NOMO-1 (cell line): ENCODE data around the gene GPR137.
A peak's percentile ranks its signal among the peaks of the same experiment; 100 is the strongest.

Experiments
- DNase-seq, 2 experiments: peaks; one replicate each; lab custom pipeline; 2025; ENCODE audit not compliant: unreplicated experiment in 2 of 2; lab: John Stamatoyannopoulos, UW

The GPR137 gene

GRCh38 chr11:64263021-64263946, 22.4 kb upstream of the GPR137 start:
- no peak for DNase-seq

DNA sequence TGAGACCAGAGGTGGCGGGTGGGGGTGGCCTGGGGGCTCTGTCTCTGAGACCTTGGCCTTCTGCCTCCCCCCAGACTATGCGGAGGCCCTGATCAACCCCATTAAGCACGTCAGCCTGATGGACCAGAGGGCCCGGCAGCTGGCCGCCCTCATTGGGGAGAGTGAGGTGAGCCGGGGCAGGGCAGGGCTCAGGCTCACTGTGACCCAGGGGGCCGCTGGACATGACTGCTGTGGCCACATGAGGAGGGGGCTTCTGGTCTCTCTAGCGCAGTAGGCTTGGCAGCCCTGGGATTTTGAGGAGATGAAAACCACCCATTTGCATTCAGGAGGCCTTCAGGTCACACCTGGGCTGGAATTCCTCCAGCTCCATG, 21.7 kb upstream of the GPR137 start:
- DNase-seq, result no peak

DNA sequence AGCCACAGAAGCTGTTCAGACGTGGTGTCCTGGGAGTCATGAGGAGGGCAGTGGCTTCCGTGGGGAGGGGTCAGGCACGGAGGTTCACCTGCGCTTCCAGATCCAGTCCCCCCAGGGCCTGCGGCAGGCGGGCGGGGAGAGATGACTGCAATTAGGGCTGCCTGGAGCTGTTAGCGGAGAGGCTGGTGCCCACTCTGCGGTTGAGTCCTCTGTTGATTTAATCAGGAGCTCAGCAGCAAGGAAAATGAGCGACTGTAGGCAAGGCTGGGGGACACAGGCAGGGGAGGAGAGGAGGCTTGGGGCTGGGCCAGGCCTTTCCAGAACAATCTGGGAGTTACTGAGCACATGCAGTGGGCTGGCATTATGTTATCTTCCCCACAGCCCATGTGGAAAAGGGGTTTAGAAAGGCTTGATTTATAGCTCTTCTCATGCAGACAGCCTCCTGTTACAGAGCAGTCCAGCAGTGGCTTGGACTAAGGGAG, 21.2 kb upstream of the GPR137 start:
- no peak for DNase-seq

DNA sequence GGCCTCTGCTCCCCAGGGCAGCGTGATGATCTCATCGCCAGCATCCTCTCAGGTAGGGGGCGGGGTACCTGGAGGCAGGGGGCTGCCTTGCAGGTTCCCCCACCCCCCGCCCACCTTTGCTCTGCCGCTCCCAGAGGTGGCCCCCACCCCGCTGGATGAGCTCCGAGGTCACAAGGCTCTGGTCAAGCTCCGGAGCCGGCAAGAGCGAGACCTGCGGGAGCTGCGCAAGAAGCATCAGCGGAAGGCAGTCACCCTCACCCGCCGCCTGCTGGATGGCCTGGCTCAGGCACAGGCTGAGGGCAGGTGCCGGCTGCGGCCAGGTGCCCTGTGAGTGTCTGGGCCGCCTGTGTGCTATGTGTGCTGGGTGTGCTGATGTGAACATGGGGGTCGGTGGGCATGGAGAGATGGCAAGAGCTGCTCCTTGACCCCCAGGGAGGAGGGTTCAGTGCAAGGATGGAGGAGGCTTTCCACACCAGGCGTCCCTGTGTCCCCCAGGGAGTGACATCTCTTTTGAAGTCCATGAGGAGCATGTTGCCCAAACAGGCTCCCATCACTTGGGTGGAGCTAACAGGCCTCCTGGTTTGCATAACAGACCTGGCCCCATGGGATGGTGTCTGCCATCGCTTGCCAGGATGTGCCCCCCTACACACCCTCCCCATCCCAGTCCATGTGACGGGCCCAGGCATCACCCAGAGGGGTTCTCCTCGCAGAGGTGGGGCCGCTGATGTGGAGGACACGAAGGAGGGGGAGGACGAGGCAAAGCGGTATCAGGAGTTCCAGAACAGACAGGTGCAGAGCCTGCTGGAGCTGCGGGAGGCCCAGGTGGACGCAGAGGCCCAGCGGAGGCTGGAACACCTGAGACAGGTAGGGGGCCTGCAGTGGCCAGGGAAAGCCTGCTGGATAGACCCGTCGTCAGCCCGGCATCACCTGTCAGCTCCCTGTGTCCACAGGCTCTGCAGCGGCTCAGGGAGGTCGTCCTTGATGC, 20.2 kb upstream of the GPR137 start:
- DNase-seq, result no peak

DNA sequence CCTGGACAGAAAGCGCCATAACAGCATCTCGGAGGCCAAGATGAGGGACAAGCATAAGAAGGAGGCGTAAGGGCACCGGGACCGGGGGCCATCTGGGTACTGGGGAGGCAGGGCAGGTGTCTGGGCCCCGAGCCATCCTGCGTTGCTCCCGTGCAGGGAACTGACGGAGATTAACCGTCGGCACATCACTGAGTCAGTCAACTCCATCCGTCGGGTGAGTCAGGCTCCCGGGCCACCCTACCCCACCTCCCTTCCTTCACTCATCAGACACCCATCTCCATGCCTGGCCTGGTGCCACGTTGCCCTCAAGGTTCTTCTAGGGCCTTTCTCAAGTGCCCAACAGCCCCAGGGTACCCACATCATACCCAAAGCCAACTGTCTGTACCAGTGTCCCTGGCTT, 19.3 kb upstream of the GPR137 start:
- DNase-seq, result no peak

DNA sequence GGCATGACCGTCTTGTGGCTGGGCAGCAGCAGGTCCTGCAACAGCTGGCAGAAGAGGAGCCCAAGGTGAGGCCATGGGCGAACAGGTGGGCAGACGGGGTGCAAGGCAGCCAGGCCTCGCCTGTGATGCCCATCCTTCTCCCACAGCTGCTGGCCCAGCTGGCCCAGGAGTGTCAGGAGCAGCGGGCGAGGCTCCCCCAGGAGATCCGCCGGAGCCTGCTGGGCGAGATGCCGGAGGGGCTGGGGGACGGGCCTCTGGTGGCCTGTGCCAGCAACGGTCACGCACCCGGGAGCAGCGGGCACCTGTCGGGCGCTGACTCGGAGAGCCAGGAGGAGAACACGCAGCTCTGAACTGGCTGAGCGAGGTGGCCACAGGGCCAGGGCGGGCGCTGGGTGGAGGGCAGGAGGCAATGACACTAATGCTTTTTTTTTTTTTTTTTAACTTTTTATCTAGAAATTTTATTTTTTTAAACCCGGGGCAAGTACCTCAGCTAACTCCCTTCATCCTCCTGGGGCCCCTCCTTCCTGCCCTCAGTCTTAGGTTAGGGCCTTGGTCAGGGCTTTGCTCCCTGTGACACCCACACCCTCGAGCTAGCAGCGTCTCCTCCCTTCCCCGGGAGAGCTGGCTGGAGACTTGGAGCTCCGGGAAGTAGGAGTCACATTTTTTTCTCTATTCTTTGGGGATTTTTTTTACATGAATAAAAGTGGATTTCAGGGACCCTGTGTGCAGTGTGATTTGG, 18.3 kb upstream of the GPR137 start:
- DNase-seq, result no peak

DNA sequence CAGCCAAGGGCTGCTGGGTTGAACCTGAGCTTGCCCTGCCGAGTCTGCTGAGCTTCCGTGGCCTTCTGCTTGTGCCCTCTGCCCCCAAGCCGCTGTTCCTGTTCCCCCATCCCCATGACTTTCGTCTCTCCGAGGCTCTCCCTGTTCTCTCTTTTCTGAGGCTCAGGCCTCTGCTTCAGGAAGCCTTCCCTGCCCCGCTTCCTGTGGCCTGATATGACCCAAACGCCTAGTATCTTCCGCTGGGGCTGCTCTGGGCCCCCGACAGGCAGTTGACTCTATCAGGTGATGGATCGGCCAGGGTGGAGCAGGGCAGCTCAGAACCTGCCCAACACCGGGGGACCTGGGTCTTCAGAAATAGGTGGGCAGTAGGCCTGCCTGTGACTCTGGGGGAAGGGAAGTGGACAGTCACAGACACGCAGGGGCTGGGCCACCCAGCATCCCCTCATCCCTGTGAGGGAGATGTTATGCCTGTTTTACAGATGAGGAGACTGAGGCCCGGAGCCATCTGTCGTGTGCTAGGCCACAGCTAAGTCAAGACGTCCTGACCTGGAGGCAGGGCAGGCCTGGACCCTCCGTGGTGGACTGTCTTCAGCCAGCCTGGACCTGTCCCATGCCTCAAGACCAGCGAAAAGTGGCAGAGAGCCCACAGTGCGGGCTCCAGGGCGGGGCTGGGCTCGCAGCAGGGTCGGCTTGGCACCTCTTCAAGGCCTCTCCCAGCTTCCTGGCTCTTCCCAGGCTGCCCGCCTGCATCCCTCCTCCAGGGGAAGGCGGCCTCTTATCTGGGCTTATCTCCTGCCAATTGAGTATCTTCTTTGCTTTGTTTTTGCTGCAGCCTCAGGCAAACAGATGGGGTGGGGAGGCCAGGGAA, 17.4 kb upstream of the GPR137 start:
- DNase-seq, result peak in 1 of 2 experiments; percentile 35

DNA sequence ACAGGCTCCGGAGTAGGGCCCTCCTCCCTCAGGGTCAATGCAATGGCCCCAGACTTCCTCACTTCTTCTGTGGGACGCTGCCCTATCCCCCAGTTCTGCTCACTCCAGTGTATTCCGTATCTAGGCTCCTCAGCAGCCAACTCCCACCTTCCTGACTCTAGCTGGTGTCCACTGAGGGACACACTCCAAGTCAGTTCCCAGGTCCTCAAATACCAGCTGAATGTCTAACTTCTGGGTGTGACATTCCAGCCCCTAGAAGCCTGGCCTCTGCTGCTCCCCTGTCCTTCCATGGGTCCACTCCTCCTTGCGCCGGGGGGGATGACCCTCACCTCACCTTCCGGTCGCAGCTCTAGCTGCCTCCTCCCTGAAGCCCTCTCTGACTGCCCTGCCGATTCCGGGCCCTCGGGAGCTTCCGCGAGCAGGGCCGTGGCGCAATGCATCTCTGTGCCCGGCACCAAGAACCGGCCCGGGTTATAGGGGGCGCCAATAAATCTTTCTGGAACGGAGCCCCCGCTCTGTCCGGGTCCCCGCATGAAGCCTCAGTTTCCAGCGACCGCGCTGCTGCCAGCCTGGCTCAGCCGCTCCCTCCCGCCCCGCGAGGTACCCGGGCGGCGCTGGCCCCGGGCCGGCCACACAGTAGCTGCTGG, 16.6 kb upstream of the GPR137 start:
- DNase-seq, result peak; percentile 37 to 59

DNA sequence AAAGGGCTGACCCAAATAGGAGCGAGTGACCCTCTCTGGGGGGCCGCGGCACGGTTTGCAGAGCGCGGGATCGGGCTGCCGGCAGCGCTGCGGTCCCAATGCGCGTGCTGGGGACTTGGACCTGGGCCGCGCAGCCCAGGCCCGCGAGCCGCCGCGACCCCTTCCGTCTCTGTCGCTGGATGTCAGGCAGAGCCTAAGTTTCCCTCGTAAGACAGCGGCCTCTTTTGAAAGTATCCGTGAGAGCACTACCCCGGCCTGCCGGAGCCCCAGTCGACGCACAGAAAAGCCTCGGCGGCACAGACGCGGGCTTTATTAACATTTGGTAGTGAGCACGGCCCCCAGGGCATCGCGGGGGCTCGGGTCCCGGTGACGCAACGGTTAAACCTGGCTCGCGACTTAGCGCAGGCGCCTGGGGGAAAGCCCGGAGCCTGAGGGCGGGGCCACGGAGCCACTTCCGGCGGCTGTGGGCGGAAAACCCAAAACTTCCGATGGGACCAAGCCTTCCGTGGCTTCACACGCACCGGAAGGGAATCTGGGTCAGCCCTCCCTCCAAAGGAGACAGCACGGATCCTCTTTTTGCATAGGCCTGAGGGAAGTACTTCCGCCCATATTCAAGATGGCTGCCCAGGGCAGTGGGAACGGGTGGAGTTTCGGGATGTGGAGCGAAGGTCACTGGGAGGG, 16.0 kb upstream of the GPR137 start:
- peak; percentile 98 to 99 for DNase-seq

DNA sequence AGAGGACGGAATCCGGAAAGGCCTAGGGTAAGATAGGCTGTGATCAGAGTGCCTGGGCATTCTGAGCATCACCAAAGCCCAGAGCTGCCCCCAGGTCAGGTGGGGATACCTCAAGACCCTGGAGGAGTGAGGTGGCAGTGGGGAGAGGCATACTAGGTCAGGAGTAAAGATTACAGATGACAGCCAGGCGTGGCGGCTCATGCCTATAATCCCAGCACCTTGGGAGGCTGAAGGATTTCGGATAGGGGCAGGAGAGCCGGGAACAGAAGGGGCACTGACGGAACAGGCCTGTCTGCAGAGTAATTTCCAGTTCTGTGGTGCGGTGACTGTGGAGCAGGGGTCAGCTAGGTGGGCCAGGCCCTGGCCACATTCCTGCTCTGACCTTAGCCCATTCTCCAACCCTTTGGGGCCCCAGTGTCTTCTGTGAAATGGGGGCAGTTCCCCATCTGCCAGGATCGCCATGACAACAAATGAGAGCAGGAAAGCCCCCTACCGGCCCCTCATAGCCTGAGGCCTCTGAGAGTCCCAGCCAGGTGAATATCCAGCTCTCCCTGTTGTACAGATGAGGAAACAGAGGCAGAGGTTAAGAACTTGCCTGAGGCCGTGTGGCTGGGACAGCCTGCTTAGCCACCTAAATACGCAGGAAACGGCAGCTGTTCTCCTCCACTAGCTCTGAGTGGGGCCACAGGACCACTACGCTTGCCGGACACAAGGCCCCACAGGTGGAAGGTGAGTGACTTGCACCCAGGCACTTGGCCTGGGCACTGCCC, 10.4 kb upstream of the GPR137 start:
- DNase-seq, result no peak

GRCh38 chr11:64275841-64276240, 9.8 kb upstream of the GPR137 start:
- no peak for DNase-seq

- no peak for DNase-seq
These were observed 8.8 kb upstream of the GPR137 start for GRCh38 chr11:64276653-64277431.

DNA sequence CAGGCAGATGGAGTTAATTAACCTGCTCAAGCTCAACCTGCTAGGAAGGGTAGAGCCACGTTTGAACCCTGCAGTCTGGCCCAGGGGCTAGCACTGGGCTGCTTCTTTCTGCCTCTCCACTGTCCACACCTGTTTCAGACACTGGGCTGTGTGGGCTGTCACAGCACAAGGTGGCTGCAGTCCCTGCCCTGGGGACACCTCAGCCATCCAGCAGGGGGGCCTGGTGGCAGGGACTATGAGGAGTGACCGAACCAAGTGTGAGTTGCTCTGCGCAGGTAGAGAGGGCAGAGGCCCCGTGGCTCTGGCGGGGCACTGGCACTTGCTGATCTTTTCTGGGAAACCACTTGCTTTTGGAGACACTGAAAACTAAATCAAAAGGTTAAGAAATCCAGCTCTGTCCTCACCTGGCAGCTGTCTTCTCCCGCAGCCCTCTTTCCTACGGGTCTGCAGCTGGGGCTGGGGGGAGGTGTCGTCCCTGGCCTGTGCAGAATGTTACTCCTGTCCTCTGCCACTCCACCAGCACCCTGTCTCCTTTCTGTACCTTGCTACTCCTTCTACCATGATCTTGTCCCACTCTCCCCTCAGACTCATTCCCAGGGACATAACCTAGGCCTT, 7.0 kb upstream of the GPR137 start:
- DNase-seq, result no peak

DNA sequence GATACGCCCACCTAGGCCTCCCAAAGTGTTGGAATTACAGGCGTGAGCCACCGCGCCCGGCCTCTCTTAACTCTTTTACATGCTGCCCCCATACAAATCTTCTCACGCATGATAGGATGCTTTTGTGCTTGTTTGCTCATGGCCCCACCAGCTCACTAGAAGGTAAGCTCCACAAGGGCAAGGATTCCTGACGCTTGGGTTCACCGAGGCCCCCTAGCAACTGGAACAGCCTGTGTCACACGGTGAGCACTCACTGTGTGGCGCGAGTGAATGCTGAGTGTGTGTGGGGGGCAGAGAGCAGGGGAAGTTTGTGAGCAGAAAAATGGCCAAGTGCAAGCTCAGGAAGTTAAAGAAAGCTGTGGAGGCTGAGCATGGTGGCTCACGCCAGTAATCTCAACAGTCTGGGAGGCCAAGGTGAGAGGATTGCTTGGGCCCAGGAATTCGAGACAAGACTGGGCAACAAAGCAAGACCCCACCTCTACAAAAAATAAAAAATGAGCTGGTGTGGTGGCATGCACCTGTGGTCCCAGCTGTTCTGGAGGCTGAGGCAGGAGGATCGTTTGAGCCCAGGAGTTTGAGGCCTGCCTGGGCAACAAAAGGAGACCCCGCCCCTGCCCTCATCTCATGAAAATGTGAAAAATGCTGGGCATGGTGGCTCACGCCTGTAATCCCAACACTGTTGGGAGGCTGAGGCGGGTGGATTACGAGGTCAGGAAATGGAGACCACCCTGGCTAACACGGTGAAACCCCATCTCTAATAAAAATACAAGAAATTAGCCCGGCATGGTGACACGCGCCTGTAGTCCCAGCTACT, 3.5 kb upstream of the GPR137 start:
- DNase-seq, result no peak

- no peak for DNase-seq
These were observed 2.6 kb upstream of the GPR137 start for GRCh38 chr11:64283092-64283491.
